CD8-positive, alpha-beta memory T cell (primary cell): Measurements from ENCODE around the gene DNM3. TPM values are rescaled to one million over a fixed set of nuclear protein-coding genes. Genes with fewer than 3 reads are reported as not detected.

ENCODE experiments used
- CTCF ChIA-PET: fragments of 350-600 bp; sonication (Branson Sonifier 250); formaldehyde crosslinking; loops from one replicate; lab custom pipeline; 2021; ENCODE audit warnings: antibody characterized with exemption; lab: Charles Lee
- POLR2A ChIA-PET: fragments of 350-600 bp; sonication (Branson Sonifier 250); formaldehyde crosslinking; loops from one replicate; lab custom pipeline; 2021; ENCODE audit warnings: antibody characterized with exemption; lab: Charles Lee
- DNase-seq, 5 donors: peaks; one replicate each; pipeline versions ENCODE4 v3.0.0 to v3.0.0-alpha.2; 2020 to 2022; ENCODE audit warnings: mixed read lengths in 1 of 5
- H3K27ac ChIP-seq: one replicate; pipeline ENCODE4 v1.7.0; 2013; ENCODE audit warnings: low read depth, mild to moderate bottlenecking, low read length, moderate library complexity
- H3K27me3 ChIP-seq: 2 replicates; pipeline ENCODE4 v1.7.0; 2013; ENCODE audit warnings: low read length, mild to moderate bottlenecking; ENCODE audit not compliant: insufficient read depth, poor library complexity, severe bottlenecking
- H3K36me3 ChIP-seq: 2 replicates; pipeline ENCODE4 v1.7.0; 2013; ENCODE audit warnings: mild to moderate bottlenecking, low read length, moderate library complexity; ENCODE audit not compliant: insufficient read depth
- H3K4me1 ChIP-seq: 2 replicates; pipeline ENCODE4 v1.7.0; 2013; ENCODE audit warnings: mild to moderate bottlenecking, low read length, moderate library complexity; ENCODE audit not compliant: insufficient read depth
- H3K4me3 ChIP-seq: 2 replicates; pipeline ENCODE4 v1.7.0; 2013; ENCODE audit warnings: mild to moderate bottlenecking, low read length
- H3K9me3 ChIP-seq: 2 replicates; pipeline ENCODE4 v1.7.0; 2013; ENCODE audit warnings: mild to moderate bottlenecking, low read length
- H3K27ac Mint-ChIP-seq, 8 donors: one replicate each; pipeline ENCODE4 v1.8.0; 2020 to 2021; ENCODE audit warnings: mixed read lengths in 8 of 8, mild to moderate bottlenecking in 6 of 8, inconsistent platforms in 3 of 8, moderate library complexity in 3 of 8
- H3K27me3 Mint-ChIP-seq, 2 donors: one replicate each; pipeline ENCODE4 v1.8.0; 2020 to 2021; ENCODE audit warnings: mixed read lengths in 2 of 2, mild to moderate bottlenecking in 1 of 2, moderate library complexity in 1 of 2
- H3K36me3 Mint-ChIP-seq, 3 donors: one replicate each; pipeline ENCODE4 v1.8.0; 2020 to 2021; ENCODE audit warnings: mixed read lengths in 3 of 3, inconsistent platforms in 1 of 3, mild to moderate bottlenecking in 1 of 3
- H3K4me1 Mint-ChIP-seq, 3 donors: one replicate each; pipeline ENCODE4 v1.8.0; 2020 to 2021; ENCODE audit warnings: mixed read lengths in 3 of 3, inconsistent platforms in 1 of 3, mild to moderate bottlenecking in 1 of 3
- H3K4me3 Mint-ChIP-seq, 7 donors: one replicate each; pipeline ENCODE4 v1.8.0; 2020 to 2021; ENCODE audit warnings: mixed read lengths in 7 of 7, mild to moderate bottlenecking in 6 of 7, moderate library complexity in 4 of 7, inconsistent platforms in 2 of 7
- H3K9me3 Mint-ChIP-seq, 5 donors: one replicate each; pipeline ENCODE4 v1.8.0; 2020 to 2022; ENCODE audit warnings: mixed read lengths in 5 of 5, mild to moderate bottlenecking in 3 of 5, moderate library complexity in 2 of 5, inconsistent platforms in 1 of 5
- polyA plus RNA-seq: library from polyadenylated mRNA; unstranded; fragments of 300-500 nt; fragmentation: Illumina TruSeq; gene quantifications from one replicate; pipeline ENCODE4 v1.2.3, GENCODE V29; 2021
- total RNA-seq, 2 experiments: library from RNA; stranded (reverse); gene quantifications; one replicate each; pipeline ENCODE4 v1.2.3, GENCODE V29; 2021

DNM3 gene
- total and polyA plus RNA-seq, 3 experiments from 2014 or later, result 0.29 to 0.64 (median 0.59) TPM

- Histone ChIP-seq H3K9me3 (no peaks in the 10 kb centered on the region), H3K4me1 (no peaks in the 10 kb centered on the region), H3K27me3 (no peaks in the 10 kb centered on the region), H3K4me3 (no peak overlapping the region), H3K27ac (no peak overlapping the region), H3K36me3 (no peaks in the 10 kb centered on the region)
- no peak overlapping the region for H3K4me3 Mint-ChIP-seq
- no peak overlapping the region for H3K27ac Mint-ChIP-seq
- no peaks in the 10 kb centered on the region for H3K27me3 Mint-ChIP-seq
- H3K36me3 Mint-ChIP-seq, result no peaks in the 10 kb centered on the region
- ChIA-PET POLR2A (no interaction called here), CTCF (no interaction called here)
- peaks cover 0 to 8% (median 3%) of the 10 kb centered on the region in 3 donors for H3K4me1 Mint-ChIP-seq
- H3K9me3 Mint-ChIP-seq, result no peaks in the 10 kb centered on the region
- no peak for DNase-seq
Measured at GRCh38 chr1:172148213-172148612, 306.9 kb downstream of the DNM3 start.

- H3K27me3 ChIP-seq, result no peaks in the 10 kb centered on the region
- Mint-ChIP-seq H3K27ac (no peak overlapping the region), H3K36me3 (no peaks in the 10 kb centered on the region), H3K9me3 (no peaks in the 10 kb centered on the region), H3K4me3 (no peak overlapping the region), H3K27me3 (no peaks in the 10 kb centered on the region), H3K4me1 (peaks cover 0 to 8% (median 3%) of the 10 kb centered on the region in 3 donors)
- H3K4me3 ChIP-seq, result no peak overlapping the region
- H3K9me3 ChIP-seq, result no peaks in the 10 kb centered on the region
- H3K27ac ChIP-seq, result no peak overlapping the region
- ChIA-PET CTCF (no interaction called here), POLR2A (no interaction called here)
- DNase-seq, result no peak
- H3K4me1 ChIP-seq, result no peaks in the 10 kb centered on the region
- H3K36me3 ChIP-seq, result no peaks in the 10 kb centered on the region
Measured at GRCh38 chr1:172148707-172149106, 307.4 kb downstream of the DNM3 start.

- Histone ChIP-seq H3K4me3 (no peak overlapping the region), H3K9me3 (no peaks in the 10 kb centered on the region), H3K27me3 (no peaks in the 10 kb centered on the region), H3K36me3 (no peaks in the 10 kb centered on the region), H3K27ac (no peak overlapping the region), H3K4me1 (no peaks in the 10 kb centered on the region)
- Mint-ChIP-seq H3K27ac (no peak overlapping the region), H3K9me3 (no peaks in the 10 kb centered on the region), H3K4me1 (peaks cover under 1 to 10% (median 5%) of the 10 kb centered on the region in 3 donors), H3K36me3 (no peaks in the 10 kb centered on the region), H3K4me3 (no peak overlapping the region), H3K27me3 (no peaks in the 10 kb centered on the region)
- ChIA-PET CTCF (interaction anchor here (0.9 to 1.5 kb wide), 2 partner anchors 30 to 70 kb away, joined by 3 read pairs; no protein-coding TSS in a partner anchor), POLR2A (no interaction called here)
- no peak for DNase-seq
Measured at GRCh38 chr1:172149346-172149745, 308.0 kb downstream of the DNM3 start.

GRCh38 chr1:172154551-172154950 lies 313.3 kb downstream of the DNM3 start:
- Histone ChIP-seq H3K9me3 (no peaks in the 10 kb centered on the region), H3K27me3 (no peaks in the 10 kb centered on the region), H3K27ac (no peak overlapping the region), H3K36me3 (no peaks in the 10 kb centered on the region), H3K4me1 (no peaks in the 10 kb centered on the region), H3K4me3 (no peak overlapping the region)
- ChIA-PET CTCF (interaction anchor here (1.3 kb wide), 1 partner anchor 245 kb away, joined by 3 read pairs; no protein-coding TSS in a partner anchor), POLR2A (interaction anchor here (0.8 kb wide), 1 partner anchor 204 kb away, joined by 4 read pairs; no protein-coding TSS in a partner anchor)
- DNase-seq, result no peak
- Mint-ChIP-seq H3K4me3 (peak overlapping the region in 2 of 7 donors; percentile 1 to 13), H3K36me3 (no peaks in the 10 kb centered on the region), H3K4me1 (peaks cover 5 to 10% (median 8%) of the 10 kb centered on the region in 3 donors), H3K9me3 (no peaks in the 10 kb centered on the region), H3K27ac (peak overlapping the region in 5 of 8 donors; percentile 4 to 81 (median 44)), H3K27me3 (no peaks in the 10 kb centered on the region)

- no peaks in the 10 kb centered on the region for H3K36me3 Mint-ChIP-seq
- no peak for DNase-seq
- H3K9me3 Mint-ChIP-seq, result no peaks in the 10 kb centered on the region
- H3K4me1 Mint-ChIP-seq, result peaks cover 5 to 10% (median 8%) of the 10 kb centered on the region in 3 donors
- Histone ChIP-seq H3K4me1 (no peaks in the 10 kb centered on the region), H3K4me3 (no peak overlapping the region), H3K36me3 (no peaks in the 10 kb centered on the region), H3K27me3 (no peaks in the 10 kb centered on the region), H3K27ac (no peak overlapping the region), H3K9me3 (no peaks in the 10 kb centered on the region)
- no peak overlapping the region for H3K4me3 Mint-ChIP-seq
- H3K27ac Mint-ChIP-seq, result no peak overlapping the region
- no peaks in the 10 kb centered on the region for H3K27me3 Mint-ChIP-seq
- CTCF ChIA-PET, result no interaction called here
- POLR2A ChIA-PET, result no interaction called here
Measured at GRCh38 chr1:172155766-172156165, 314.5 kb downstream of the DNM3 start.

GRCh38 chr1:172162236-172162635 lies 320.9 kb downstream of the DNM3 start:
- Mint-ChIP-seq H3K4me1 (no peaks in the 10 kb centered on the region), H3K27ac (no peak overlapping the region), H3K4me3 (no peak overlapping the region), H3K9me3 (no peaks in the 10 kb centered on the region), H3K36me3 (no peaks in the 10 kb centered on the region), H3K27me3 (no peaks in the 10 kb centered on the region)
- ChIA-PET CTCF (no interaction called here), POLR2A (interaction anchor here (0.5 kb wide), 1 partner anchor 363 kb away, joined by 4 read pairs; no protein-coding TSS in a partner anchor)
- Histone ChIP-seq H3K36me3 (no peaks in the 10 kb centered on the region), H3K4me3 (no peak overlapping the region), H3K4me1 (no peaks in the 10 kb centered on the region), H3K27ac (no peak overlapping the region), H3K27me3 (no peaks in the 10 kb centered on the region), H3K9me3 (no peaks in the 10 kb centered on the region)
- DNase-seq, result no peak

GRCh38 chr1:172163498-172164215 lies 322.4 kb downstream of the DNM3 start:
- ChIA-PET CTCF (no interaction called here), POLR2A (no interaction called here)
- H3K27me3 ChIP-seq, result no peaks in the 10 kb centered on the region
- H3K9me3 ChIP-seq, result no peaks in the 10 kb centered on the region
- H3K36me3 ChIP-seq, result no peaks in the 10 kb centered on the region
- no peak overlapping the region for H3K4me3 Mint-ChIP-seq
- no peaks in the 10 kb centered on the region for H3K9me3 Mint-ChIP-seq
- no peak for DNase-seq
- H3K27me3 Mint-ChIP-seq, result no peaks in the 10 kb centered on the region
- H3K4me3 ChIP-seq, result no peak overlapping the region
- H3K36me3 Mint-ChIP-seq, result peaks cover 0 to 3% (median 0%) of the 10 kb centered on the region in 3 donors
- no peaks in the 10 kb centered on the region for H3K4me1 Mint-ChIP-seq
- no peaks in the 10 kb centered on the region for H3K4me1 ChIP-seq
- H3K27ac Mint-ChIP-seq, result no peak overlapping the region
- H3K27ac ChIP-seq, result no peak overlapping the region

- no peaks in the 10 kb centered on the region for H3K4me1 Mint-ChIP-seq
- no peaks in the 10 kb centered on the region for H3K4me1 ChIP-seq
- H3K4me3 ChIP-seq, result no peak overlapping the region
- no peaks in the 10 kb centered on the region for H3K9me3 Mint-ChIP-seq
- no peak overlapping the region for H3K4me3 Mint-ChIP-seq
- CTCF ChIA-PET, result no interaction called here
- H3K27me3 Mint-ChIP-seq, result no peaks in the 10 kb centered on the region
- H3K27ac Mint-ChIP-seq, result no peak overlapping the region
- H3K9me3 ChIP-seq, result no peaks in the 10 kb centered on the region
- DNase-seq, result no peak
- no peak overlapping the region for H3K27ac ChIP-seq
- H3K36me3 ChIP-seq, result no peaks in the 10 kb centered on the region
- POLR2A ChIA-PET, result no interaction called here
- no peaks in the 10 kb centered on the region for H3K27me3 ChIP-seq
- peaks cover 0 to 5% (median 1%) of the 10 kb centered on the region in 3 donors for H3K36me3 Mint-ChIP-seq
Measured at GRCh38 chr1:172165403-172165802, 324.1 kb downstream of the DNM3 start.
